HFF-Myc (cell line): ENCODE results near the gene TENM4.

ENCODE experiments used
- DNase-seq: peaks from one replicate; pipeline ENCODE4 v3.0.0-alpha.2; 2011; ENCODE audit warnings: low read depth; ENCODE audit errors: extremely low read depth
- H3K4me3 ChIP-seq: replicated peaks from 2 replicates; pipeline ENCODE4 v1.5.1; 2011; ENCODE audit warnings: low read depth, mild to moderate bottlenecking, control low read depth, low read length
- TF ChIP-seq, protein P1 (sequence below): IDR thresholded peaks from 2 replicates; pipeline ENCODE4 v1.5.1; 2012; ENCODE audit warnings: mild to moderate bottlenecking, low read depth, low read length, control low read depth; ENCODE audit errors: missing control alignments

TENM4 gene

DNA sequence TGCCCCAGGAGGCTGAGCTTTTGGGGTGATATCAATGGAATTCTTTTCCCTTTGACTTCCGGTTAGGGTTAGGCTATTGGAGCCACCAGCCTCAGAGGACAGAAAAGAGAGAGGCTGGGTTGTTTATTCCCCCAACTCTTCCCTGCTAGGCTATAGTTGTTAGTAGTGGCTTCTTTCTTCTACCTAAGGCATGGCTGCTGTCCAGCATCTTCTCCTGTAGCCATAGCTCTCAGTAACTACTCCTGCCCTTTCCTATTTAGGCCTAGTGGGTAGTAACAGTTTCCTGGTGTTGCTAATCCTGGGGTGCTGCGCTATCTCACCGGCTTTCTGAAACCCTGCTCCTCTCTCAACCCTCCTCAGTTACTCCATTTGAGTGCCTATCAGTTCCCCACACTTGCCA is 184.9 kb downstream of the TENM4 start:
- TF ChIP-seq, protein P1, sequence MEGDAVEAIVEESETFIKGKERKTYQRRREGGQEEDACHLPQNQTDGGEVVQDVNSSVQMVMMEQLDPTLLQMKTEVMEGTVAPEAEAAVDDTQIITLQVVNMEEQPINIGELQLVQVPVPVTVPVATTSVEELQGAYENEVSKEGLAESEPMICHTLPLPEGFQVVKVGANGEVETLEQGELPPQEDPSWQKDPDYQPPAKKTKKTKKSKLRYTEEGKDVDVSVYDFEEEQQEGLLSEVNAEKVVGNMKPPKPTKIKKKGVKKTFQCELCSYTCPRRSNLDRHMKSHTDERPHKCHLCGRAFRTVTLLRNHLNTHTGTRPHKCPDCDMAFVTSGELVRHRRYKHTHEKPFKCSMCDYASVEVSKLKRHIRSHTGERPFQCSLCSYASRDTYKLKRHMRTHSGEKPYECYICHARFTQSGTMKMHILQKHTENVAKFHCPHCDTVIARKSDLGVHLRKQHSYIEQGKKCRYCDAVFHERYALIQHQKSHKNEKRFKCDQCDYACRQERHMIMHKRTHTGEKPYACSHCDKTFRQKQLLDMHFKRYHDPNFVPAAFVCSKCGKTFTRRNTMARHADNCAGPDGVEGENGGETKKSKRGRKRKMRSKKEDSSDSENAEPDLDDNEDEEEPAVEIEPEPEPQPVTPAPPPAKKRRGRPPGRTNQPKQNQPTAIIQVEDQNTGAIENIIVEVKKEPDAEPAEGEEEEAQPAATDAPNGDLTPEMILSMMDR, result no peak
- no peak for DNase-seq
- no peak overlapping the region for H3K4me3 ChIP-seq

DNA sequence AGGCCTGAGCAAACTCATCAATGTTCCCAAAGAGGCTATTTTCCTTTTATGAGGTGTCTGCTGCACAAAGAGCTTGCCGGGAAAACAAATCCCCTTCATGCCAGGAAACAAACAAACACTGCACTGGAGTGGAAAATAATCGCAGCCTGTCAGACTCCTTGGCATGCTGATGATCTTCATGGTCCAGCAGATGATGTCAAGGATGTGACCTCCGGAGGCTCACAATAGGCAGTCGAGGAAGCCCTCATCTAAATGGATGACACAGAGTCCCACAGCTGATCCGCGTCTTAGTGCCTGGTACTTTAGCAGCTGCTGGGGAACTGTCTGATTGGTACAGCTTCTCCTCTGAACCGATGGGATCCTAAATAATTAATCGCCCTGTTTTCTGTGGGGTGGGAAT is 187.6 kb downstream of the TENM4 start:
- no peak overlapping the region for H3K4me3 ChIP-seq
- DNase-seq, result no peak

DNA sequence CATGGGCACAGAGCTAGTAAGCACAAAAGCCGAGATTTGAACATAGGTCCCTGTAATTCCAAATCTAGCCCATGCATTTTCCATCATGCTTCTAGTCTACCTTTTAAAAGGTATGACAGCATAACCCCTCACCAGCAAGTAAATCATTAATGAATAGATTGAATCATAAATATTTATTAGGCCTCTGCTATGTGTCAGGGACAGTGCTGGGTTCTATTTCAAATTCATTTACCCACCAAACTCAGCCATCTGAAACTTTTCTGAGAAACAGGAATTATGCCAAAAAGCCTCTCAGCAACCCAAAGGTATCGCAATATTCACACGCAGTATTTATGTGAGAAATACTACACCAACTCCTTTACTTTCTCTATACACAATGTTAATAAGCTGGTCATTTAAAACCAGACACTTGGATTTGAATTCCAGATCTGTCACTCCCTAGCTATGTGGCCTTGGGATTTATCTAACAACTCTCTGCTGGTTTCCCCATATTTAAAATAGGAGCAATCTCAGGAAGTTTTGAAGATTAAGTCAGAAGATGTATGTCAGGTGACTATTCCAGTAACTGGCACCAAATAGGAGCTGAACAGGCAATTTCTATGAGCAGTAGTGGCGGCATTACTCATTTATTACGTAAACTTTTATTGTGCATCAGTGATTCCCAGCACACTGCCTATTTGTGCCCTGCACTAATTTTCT is 191.4 kb downstream of the TENM4 start:
- TF ChIP-seq, protein P1, result no peak
- H3K4me3 ChIP-seq, result no peak overlapping the region
- DNase-seq, result no peak

More for the DNA sequence above, 187.6 kb downstream of the TENM4 start:
- TF ChIP-seq, protein P1, result no peak

DNA sequence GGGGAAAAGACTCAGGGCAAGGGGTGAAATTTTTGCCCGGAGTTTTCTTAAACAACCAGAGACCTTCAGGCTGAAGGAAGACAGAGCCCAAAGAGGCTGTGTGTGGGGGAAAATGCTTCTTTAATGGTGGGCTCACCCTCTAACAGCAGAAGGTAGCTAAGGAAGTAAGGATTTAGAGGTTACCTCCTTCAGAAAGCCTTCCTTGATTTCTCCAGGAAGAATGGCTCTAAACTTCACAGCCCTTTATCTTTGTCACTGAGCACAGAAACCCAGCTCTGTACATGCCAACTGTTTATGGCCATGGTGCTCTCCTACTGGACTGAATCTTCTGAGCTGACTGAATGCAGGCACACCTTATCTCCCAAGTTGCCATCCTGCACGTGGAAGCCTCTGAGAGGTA is 196.0 kb downstream of the TENM4 start:
- TF ChIP-seq, protein P1, result no peak
- no peak for DNase-seq

DNA sequence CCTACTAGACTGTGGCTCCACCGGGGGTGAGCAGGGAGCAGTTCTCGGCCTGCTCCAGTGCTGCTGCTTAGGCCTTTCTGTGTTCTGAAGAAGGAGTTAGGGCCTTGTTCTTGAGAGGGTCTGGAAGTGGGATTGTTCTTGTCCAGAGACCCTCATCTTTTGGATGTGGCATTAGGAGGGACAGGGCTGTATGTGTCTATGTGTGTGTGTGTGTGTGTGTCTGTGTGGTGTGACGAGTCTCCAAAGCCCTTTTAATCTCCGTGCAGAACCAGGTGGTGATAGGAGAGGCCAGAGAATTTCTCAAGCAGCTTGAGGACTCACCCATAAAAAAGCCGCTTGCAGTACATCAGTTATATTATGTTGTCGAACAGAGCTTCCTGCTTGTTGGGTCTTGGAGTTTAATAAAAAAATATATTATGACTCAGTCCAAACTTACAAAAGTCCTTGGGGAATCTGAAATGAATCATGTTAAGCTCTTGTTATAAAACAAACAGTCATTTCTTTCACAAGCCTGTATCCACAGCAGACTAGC is 196.5 kb downstream of the TENM4 start:
- H3K4me3 ChIP-seq, result no peak overlapping the region
- TF ChIP-seq, protein P1, result no peak
- DNase-seq, result peak; percentile 43

More for the DNA sequence above, 196.0 kb downstream of the TENM4 start:
- H3K4me3 ChIP-seq, result no peak overlapping the region

DNA sequence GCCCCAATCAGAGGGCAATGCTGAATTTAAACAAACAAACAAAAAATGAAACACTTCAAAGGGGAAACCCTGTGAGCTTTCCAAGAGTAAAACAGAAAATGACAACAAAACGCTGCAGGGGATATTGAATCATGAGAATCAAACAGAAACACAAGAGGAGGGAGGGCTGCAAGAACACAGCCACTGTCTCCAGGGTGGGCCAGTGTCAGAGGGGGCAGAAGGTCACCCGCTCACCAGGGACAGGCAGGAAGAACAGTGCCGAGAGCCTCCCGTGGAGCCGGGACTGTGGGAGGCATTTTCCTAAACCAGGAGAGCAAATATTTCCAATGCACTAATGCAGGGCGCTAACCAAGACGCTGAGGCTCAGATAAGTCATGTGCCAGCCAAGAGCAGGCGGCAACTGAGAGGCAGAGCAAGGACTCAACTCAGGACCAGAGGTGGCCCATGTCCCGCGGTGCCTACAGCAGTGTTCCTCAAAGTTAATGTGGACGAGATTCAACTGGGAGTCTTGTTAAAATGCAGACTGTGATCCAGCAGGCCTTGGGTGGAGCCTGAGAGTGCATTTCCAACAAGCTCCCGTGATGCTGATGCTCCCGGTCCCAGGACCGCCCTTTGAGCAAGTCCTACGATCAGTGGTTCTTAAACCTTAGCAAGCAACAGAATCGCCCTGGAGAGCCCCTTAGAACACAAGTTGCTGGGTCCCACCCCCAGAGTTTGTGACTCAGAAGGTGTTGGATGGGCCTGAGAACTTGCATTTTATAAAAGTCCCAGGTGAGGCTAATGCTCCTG is 197.2 kb downstream of the TENM4 start:
- TF ChIP-seq, protein P1, result no peak
- DNase-seq, result no peak
- no peak overlapping the region for H3K4me3 ChIP-seq
